Adipocyte (in vitro differentiated cells): ENCODE results near the gene KAT6B.

Source experiments
- DNase-seq: peaks from one replicate; pipeline ENCODE4 v3.0.0-alpha.2; 2015; ENCODE audit warnings: low read depth
- H3K27me3 ChIP-seq: replicated peaks from 2 replicates; pipeline ENCODE4 v1.7.0; 2013; ENCODE audit warnings: mild to moderate bottlenecking, low read length, moderate library complexity; ENCODE audit not compliant: control insufficient read depth, insufficient read depth
- H3K36me3 ChIP-seq: 2 replicates; pipeline ENCODE4 v1.7.0; 2013; ENCODE audit warnings: low read length, mild to moderate bottlenecking, moderate library complexity; ENCODE audit not compliant: control insufficient read depth, insufficient read depth, severe bottlenecking
- H3K4me1 ChIP-seq: 2 replicates; pipeline ENCODE4 v1.7.0; 2013; ENCODE audit warnings: mild to moderate bottlenecking, low read length, moderate library complexity; ENCODE audit not compliant: control insufficient read depth, insufficient read depth
- H3K4me3 ChIP-seq: 2 replicates; pipeline ENCODE4 v1.7.0; 2013; ENCODE audit warnings: mild to moderate bottlenecking, low read length, moderate library complexity
- H3K9ac ChIP-seq: 2 replicates; pipeline ENCODE4 v1.7.0; 2013; ENCODE audit warnings: mild to moderate bottlenecking, low read length, moderate library complexity
- H3K9me3 ChIP-seq: 2 replicates; pipeline ENCODE4 v1.7.0; 2013; ENCODE audit warnings: mild to moderate bottlenecking, low read length, moderate library complexity; ENCODE audit not compliant: control insufficient read depth

The KAT6B gene

DNA sequence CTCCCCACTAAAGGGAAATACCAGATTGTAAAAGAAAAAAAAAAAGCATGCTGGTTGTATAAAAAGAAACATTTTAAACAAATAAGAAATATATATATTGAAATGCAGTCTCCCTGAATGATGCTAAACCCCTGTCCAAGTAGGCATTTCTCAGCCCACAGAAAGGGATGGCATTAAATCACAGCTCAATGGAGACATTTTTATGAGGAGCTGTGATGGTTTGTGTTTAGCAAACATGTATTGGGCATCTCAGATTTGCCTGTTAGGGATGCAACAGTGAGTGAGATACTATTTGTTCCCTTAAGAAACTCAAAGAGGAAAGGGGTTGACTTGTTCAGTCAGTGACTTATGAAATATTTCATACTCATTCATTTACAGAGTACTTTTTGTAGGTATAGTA, 51.5 kb downstream of the KAT6B start:
- DNase-seq = no peak

DNA sequence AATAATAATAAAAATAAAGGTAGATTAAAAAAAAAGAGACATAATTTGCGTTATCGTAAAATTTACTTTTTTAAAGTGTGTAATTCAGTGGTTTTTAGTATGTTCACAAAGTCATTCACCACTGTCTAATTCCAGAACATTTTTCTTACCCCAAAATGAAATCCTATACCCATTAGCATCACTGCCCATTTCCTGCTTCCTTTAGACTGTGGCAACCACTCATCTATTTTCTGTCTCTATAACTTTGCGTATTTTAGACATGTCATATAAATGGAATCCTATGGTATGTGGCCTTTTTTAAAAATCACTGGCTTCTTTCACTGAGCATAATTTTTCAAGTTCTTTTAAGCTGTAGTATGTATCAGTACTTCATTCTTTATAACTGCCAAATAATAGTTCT, 53.6 kb downstream of the KAT6B start:
- H3K9ac ChIP-seq = no peak overlapping the region
- peak; percentile 41 for DNase-seq
- H3K4me1 ChIP-seq = peaks cover 7% of the 10 kb centered on the region
- H3K9me3 ChIP-seq = no peaks in the 10 kb centered on the region
- no peaks in the 10 kb centered on the region for H3K27me3 ChIP-seq
- no peaks in the 10 kb centered on the region for H3K36me3 ChIP-seq
- no peak overlapping the region for H3K4me3 ChIP-seq

More for the DNA sequence above, 51.5 kb downstream of the KAT6B start:
- Histone ChIP-seq H3K4me3 (no peak overlapping the region), H3K27me3 (no peaks in the 10 kb centered on the region), H3K9me3 (no peaks in the 10 kb centered on the region), H3K4me1 (peaks cover 2% of the 10 kb centered on the region), H3K36me3 (no peaks in the 10 kb centered on the region), H3K9ac (no peak overlapping the region)

DNA sequence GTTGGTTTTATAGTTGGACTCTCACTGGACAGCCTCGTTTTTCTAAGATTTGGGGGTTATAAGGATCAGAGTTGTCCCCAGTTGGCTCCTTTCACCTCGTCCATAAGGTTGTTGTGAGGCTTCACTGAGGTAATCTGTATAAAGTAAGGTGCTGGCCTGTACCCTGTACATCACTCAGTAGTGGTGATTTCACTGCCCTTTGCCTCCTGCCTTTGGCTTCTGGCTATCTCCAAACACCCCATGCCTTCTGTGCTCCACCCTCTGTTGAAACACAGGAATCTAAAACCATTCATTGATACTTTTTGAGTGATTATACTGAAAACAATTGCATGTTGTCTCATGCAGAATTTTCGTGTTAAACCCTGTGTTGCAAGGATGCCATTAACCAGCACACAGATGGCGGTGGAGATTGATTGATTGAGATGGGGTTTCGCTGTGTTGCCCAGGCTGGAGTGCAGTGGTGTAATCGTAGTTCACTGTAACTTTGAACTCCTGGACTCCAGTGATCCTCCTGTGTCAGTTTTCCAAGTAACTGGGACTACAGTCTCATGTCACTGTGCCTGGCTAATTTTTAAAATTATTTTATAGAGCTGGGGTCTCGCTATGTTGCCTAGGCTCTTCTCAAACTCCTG, 55.0 kb downstream of the KAT6B start:
- Histone ChIP-seq H3K36me3 (no peaks in the 10 kb centered on the region), H3K4me3 (no peak overlapping the region), H3K9me3 (no peaks in the 10 kb centered on the region), H3K27me3 (no peaks in the 10 kb centered on the region), H3K4me1 (peaks cover 7% of the 10 kb centered on the region), H3K9ac (no peak overlapping the region)
- DNase-seq = no peak

DNA sequence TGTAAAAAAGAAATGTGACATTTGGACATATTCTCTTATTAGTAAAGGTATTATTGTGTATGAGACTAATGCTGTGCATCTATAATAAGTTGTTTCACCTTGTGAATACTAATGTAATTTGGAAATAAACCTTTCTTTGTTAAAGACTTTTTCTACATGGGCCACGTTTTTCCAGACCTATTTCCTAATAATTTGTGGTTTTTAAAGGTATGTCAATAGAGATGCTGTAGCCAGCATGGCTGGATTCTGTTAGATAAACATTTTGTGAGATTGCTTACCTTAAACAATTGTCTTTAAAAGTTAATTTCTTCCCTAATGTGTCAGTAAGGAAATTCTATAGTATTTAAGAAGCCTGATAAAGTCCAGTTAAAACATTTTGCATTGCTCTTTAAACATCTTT, 56.0 kb downstream of the KAT6B start:
- Histone ChIP-seq H3K27me3 (no peaks in the 10 kb centered on the region), H3K9me3 (no peaks in the 10 kb centered on the region), H3K4me3 (no peak overlapping the region), H3K9ac (no peak overlapping the region), H3K36me3 (no peaks in the 10 kb centered on the region), H3K4me1 (peaks cover 7% of the 10 kb centered on the region)
- peak; percentile 7 for DNase-seq

DNA sequence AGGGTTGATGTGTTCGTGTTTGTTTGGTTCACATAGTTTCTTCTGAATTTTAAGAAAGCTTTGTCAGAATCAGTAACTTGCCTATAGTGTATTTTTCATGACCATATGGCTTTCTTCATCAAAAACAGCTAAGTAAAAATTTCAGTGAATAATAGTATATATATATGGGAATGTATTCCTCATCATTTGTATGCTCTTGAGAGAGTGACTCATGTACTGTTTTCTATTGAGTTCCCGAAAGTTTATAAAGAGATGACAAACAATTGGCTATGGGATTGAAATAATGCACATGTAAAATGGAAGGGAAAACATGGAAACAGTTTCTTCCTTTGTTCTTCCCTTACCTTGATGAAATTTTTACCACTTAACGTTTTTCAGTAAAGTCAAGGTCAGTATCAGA, 56.4 kb downstream of the KAT6B start:
- Histone ChIP-seq H3K36me3 (no peaks in the 10 kb centered on the region), H3K9ac (no peak overlapping the region), H3K4me1 (peaks cover 7% of the 10 kb centered on the region), H3K9me3 (no peaks in the 10 kb centered on the region), H3K27me3 (no peaks in the 10 kb centered on the region), H3K4me3 (no peak overlapping the region)
- peak; percentile 24 for DNase-seq

DNA sequence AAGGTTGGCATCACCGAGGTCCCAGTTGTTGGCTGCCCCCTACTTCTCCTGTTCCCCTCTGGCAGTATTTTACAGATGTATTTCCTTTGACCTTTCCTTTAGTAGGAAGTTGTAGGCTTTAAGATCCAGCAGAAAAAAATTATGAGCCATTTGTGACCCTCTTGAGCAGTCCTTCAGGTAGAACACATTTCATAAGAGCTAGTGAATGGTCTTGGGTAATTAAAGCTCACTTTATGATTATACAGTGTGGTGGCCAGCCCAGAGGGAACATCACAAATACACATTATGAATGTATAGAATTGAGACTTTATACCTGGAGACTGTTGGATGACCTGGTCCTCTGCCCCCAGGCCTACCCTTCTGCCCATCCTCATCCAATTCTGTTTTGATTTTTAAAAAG, 57.0 kb downstream of the KAT6B start:
- H3K9me3 ChIP-seq = no peaks in the 10 kb centered on the region
- DNase-seq = no peak
- no peaks in the 10 kb centered on the region for H3K27me3 ChIP-seq
- H3K4me1 ChIP-seq = peaks cover 7% of the 10 kb centered on the region
- H3K9ac ChIP-seq = no peak overlapping the region
- H3K36me3 ChIP-seq = no peaks in the 10 kb centered on the region
- no peak overlapping the region for H3K4me3 ChIP-seq

DNA sequence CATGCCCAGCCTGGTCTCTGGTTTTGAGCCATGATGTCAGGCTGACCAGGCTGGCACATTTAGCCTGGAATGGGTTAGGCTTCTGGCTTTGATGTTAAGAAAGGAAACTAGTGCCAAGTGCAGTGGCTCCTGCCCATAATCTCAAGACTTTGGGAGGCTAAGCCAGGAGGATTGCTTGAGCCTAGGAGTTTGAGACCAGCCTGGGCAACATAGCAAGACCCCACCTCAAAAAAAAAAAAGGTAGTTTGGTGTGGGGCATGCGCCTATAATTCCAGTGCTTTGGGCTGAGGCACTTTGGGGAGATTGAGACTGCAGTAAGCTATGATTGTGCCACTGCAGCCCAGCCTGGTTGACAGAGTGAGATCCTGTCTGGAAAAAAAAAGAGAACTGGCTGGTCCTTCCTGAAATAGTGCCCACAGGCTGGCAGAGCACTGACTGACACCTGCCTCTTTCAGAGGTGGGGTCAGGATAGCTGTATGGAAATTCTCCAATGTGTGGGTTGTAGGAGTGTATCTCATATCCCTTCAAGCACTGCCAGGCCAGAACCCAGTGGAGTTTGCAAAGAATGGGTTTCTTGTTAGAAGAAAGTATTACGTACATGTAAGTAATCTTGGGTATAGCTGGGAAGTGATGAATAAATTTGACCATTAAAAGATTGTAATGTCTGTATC, 61.3 kb downstream of the KAT6B start:
- Histone ChIP-seq H3K9me3 (no peaks in the 10 kb centered on the region), H3K9ac (no peak overlapping the region), H3K4me3 (no peak overlapping the region), H3K27me3 (no peaks in the 10 kb centered on the region), H3K4me1 (peaks cover 7% of the 10 kb centered on the region), H3K36me3 (no peaks in the 10 kb centered on the region)
- no peak for DNase-seq

DNA sequence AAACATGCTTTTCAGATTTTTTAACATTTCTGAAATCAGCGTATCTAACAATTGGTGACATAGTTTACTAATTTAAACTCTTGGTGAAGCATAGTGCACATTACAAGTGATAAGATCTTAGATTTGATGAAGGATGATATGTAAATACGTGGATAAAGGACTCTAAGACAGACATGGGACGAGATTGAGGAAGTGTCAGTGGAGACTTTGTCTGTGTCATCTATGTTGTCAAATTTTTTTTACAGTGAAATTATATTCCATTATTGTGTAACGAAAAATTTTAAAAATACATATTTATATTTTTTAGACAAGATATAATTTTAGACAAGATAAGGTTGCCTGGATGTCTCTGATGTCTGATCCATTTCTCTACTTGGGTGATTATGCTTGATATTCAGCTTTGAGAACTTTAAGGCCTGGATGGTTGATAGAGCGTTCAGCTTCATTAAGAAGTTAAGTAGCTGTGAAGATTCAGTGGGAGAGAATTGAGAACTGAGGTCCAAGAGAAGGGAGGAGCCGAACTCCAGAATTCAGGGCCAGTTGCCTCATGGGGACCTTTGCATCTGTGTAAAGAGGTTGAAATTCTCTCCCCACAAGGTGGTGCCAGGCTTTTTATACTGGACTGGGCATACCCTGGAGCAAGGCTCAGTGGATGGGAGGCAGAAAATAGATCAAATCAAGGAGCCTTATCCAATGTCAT, 62.7 kb downstream of the KAT6B start:
- Histone ChIP-seq H3K36me3 (no peaks in the 10 kb centered on the region), H3K4me1 (no peaks in the 10 kb centered on the region), H3K9ac (no peak overlapping the region), H3K27me3 (no peaks in the 10 kb centered on the region), H3K4me3 (no peak overlapping the region), H3K9me3 (no peaks in the 10 kb centered on the region)
- DNase-seq = no peak

DNA sequence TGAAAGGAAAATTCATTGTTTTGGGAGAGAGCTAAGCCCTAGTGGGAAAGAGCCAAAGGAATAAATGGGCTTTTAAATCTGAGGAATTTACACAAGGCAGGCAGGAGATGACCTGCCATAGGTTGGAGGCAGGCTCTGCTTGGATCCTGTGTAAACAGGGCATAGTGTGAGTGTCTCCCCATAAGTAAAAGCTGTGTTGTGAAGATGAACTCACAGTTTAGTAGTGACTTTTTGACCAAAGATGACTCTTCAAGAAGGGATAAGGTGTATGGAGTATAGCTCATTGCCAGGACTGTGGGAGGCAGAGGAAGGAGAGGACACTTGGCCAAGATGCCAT, 63.2 kb downstream of the KAT6B start:
- no peak for DNase-seq
- no peaks in the 10 kb centered on the region for H3K4me1 ChIP-seq
- no peaks in the 10 kb centered on the region for H3K9me3 ChIP-seq
- H3K36me3 ChIP-seq = no peaks in the 10 kb centered on the region
- no peak overlapping the region for H3K4me3 ChIP-seq
- no peak overlapping the region for H3K9ac ChIP-seq
- no peaks in the 10 kb centered on the region for H3K27me3 ChIP-seq

DNA sequence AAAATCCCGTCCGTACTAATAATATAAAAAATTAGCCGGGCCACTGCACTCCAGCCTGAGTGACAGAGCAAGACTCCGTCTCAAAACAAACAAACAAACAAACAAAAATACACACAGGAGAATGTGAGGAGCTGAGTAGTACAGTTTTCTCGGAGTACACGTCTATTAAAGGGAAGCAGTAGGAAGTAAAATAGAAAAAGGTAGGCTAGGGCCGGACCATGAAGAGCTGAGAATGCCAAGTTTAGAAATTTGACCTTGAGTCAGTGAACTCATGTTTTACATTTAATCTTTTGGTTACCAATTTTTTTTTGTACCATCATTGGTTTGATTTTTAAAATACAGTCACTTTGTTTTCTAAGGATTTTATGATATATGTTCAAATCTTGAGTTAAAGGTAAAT, 64.1 kb downstream of the KAT6B start:
- Histone ChIP-seq H3K9me3 (no peaks in the 10 kb centered on the region), H3K9ac (no peak overlapping the region), H3K4me3 (no peak overlapping the region), H3K36me3 (no peaks in the 10 kb centered on the region), H3K27me3 (no peaks in the 10 kb centered on the region), H3K4me1 (no peaks in the 10 kb centered on the region)
- no peak for DNase-seq

DNA sequence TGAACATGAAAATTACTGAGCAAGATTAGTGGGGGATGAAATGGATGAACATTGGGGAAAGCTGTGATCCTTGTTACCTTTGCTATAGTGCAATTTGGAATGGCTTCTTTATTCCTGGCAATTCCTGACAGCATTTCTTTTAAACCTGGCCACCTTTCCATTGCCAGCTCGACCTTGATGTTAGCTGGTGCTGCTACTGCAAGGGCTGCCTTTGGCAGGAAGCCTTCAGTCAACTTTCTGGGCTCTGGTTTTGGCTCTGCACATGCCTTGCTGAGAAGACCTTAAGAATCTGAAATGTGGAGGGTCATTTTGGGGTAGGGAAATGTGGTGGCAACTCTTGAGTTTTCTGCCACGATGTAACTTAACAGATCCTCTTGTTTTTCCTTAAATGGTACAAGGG, 64.7 kb downstream of the KAT6B start:
- Histone ChIP-seq H3K4me3 (no peak overlapping the region), H3K27me3 (no peaks in the 10 kb centered on the region), H3K4me1 (no peaks in the 10 kb centered on the region), H3K9me3 (no peaks in the 10 kb centered on the region), H3K36me3 (no peaks in the 10 kb centered on the region), H3K9ac (no peak overlapping the region)
- DNase-seq = no peak
